Eye (tissue), 1 donor: ENCODE results near the gene SEMA3E.
"Not testable (repeated sequence)": the region's sequence is repeated elsewhere in the genome, so short reads cannot be mapped to it uniquely, and the experiment has no call there.

Experiments
- DNase-seq: peaks from one replicate; pipeline ENCODE4 v3.0.0-alpha.2; 2015

The SEMA3E gene

GRCh38 chr7:83447681-83448080 lies 201.3 kb downstream of the SEMA3E start:
- no peak for DNase-seq

DNA sequence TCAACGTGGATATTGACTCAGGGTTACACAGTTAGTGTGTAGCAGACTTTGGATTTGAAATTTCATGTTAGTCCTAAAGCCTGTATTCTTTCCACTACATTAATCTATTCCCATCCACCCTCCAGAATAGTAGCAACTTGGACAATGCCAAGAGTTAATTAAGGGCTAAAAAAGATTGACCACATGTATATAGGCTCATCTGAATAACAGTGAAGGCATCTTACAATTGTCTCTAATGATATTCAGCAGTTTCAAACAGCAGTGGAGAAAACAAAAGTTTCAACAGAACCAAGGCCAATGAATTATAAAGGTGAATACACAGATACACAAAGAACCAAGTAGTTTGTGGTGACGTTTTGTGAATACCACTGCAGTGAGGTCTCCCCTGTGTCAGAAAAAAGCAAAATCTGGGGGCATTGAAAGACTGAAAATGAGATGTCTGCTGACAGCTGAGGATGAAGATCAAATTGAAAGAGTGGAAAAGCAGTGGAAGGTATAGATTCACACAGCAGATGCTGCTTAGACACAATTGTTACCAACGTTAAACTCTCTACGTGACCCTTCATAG lies 202.8 kb downstream of the SEMA3E start:
- DNase-seq: no peak

- DNase-seq: no peak
Observed at GRCh38 chr7:83442911-83443310, 206.0 kb downstream of the SEMA3E start.

DNA sequence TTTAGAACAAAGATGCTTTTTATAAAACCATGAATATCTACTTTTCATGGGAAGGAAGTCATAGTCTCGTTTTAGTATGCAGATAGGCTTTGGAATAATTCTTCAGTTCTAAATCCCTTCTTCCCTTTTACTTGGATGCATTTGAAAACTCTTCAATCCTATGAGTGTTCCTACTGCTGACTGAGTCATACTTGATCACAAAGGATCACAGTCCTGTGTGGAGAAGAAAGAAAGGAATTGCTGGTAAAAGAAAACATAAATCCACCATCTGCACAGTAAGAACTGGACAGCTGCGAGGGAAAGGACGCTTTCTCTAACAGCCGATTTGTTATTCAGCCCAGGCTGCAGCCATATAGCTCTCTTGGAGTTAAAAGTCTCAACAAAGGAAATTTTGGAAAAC lies 209.9 kb downstream of the SEMA3E start:
- no peak for DNase-seq

- DNase-seq: not testable (repeated sequence)
Observed at GRCh38 chr7:83430289-83430688, 218.7 kb downstream of the SEMA3E start.

- DNase-seq: no peak
Observed at GRCh38 chr7:83429493-83429892, 219.4 kb downstream of the SEMA3E start.

DNA sequence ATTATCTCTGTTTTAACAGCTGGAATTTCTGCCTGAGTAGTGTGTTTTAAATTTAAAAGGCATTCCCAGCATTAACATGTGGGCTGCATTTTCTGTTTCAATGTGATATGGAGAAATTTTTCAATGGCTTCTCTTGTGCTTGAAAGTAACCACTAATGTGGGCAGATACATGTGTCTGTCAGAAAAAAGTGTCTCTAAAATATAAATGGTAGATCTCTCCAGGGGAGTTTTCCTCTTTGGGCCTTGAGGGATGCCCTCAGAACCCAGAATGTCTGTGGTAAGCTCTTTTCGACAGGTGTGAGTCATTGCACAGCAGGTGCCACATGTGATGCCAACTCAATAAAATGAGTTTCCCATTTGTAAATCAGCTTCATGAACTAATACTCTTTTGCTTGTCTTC lies 221.1 kb downstream of the SEMA3E start:
- DNase-seq: peak; percentile 63

GRCh38 chr7:83426325-83426724 lies 222.6 kb downstream of the SEMA3E start:
- no peak for DNase-seq

GRCh38 chr7:83419013-83419412 lies 229.9 kb downstream of the SEMA3E start:
- no peak for DNase-seq

DNA sequence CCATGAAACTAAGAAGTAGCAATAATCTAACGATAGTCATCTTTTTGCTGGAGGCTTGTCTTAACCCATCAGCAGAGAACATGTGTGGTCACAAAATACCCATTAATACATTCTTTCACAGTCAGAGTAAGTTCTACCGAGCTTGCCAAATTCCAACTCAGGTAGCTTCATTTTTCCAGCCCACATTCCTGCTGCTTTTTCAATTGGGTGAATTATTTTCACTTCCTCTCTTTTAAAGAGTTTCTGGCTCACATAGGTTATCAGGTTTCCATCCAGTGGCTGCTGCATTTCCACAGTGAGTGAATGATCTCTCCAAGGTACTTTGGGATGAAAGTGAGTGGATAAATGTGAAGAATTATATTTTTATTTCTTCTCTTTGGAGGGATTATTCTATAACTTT lies 233.1 kb downstream of the SEMA3E start:
- no peak for DNase-seq

- no peak for DNase-seq
Observed at GRCh38 chr7:83414947-83415346, 234.0 kb downstream of the SEMA3E start.

DNA sequence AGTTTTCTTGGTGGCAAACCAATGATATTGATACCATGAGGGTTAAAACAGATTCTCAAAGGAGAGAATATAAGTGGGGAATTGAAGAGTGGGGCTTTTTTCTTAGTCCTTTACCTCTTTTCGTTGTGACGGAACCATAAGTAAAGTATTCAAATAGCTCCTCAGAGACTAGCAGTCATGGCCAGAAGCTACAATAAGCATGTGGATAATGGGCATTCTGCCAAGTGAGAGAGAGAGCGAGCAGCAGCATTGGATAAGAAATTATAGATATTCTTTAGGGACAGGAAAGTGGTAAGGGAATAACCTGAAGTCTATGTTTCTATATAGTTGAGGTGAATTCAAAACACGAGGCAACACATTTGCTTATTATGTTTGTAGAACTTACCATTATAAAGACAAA lies 235.1 kb downstream of the SEMA3E start:
- peak; percentile 63 for DNase-seq

DNA sequence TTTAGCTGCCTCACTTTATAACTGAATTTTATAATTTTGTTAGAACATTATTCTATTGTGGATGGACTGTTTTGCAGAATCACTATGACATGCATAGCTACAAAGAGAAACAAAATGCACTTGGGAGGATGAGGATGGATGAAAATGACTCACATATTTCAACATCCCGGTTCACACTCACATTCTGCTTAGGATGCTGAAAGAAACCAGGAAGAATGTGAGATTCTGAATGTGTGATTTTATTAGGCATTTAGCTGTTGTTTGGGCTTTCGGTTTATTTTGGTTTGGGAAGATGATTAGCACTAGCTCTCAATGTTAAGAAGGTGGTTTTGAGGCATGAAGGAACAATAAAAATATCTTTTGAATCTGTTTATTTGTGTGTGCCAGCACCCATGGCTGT lies 235.5 kb downstream of the SEMA3E start:
- DNase-seq: no peak

GRCh38 chr7:83410989-83411591 lies 237.8 kb downstream of the SEMA3E start:
- DNase-seq: peak; percentile 81

GRCh38 chr7:83394776-83395175 lies 254.2 kb downstream of the SEMA3E start:
- no peak for DNase-seq

DNA sequence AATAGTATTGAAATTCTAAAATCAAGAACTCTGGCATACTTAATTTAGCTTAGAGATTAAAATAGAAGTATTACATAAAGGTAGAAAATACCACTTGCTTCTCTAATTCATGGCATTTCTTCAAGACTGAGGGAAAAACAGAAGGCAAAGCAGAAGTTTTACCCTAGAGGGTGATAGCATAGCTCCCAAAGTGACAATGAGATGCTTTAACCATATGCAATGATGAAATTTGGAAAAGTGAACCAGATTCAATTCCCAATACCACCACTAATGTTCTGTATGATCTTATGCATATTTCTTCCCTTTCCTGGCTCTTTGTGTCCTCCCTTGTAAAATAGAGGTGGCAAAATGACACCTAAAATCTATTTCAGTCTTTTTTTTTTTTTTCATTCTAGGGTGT lies 260.5 kb downstream of the SEMA3E start:
- no peak for DNase-seq

DNA sequence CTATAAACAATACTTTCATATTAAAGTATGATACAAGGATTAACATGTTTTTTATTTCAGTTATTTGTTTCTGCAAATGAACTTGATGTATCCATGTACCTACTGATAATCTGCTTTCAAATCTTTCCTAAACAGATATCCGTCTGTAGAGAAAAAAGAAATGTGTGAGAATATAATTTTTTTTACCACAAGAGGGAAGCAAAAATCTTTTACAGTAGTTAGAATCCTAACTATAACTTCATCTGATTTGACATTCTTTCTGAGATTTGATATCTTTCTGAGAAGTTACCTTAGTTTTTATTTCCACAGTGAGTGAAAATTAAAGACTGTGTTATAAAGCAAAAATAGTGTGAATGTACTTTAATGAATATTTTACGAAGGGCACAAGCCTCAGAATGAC lies 282.3 kb downstream of the SEMA3E start:
- peak; percentile 30 for DNase-seq

GRCh38 chr7:83365746-83366145 lies 283.2 kb downstream of the SEMA3E start:
- no peak for DNase-seq

DNA sequence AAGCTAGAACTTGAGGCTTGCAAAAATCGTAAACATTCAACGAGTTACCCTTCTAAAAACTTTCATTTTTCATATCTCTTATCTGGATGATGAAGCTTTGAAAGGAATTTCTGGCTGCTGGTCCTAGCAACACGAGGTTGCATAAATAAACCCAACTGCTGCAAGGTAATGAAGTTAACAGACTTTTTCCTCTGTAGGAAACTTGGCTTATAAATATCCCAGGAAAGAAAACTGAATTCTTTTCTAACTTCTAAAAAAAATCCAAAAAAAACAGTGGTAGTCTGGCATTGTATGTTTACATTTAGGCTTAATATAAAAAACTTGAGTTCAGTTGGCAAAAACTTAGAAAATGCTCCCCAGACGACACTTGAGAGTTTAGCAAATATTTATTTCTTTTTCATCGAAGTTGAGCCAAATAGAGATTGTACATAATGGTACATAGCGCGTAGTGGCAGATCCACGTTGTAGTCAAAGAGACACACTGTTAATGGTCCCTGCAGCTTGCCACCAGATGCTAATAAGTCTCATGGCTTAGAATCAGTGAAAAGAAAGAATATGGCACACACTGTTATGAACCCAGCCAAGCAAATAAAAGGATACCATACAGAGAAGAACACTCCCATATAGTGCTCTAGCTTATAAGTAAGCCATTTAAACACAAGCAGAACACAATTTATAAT lies 285.9 kb downstream of the SEMA3E start:
- DNase-seq: peak; percentile 67

DNA sequence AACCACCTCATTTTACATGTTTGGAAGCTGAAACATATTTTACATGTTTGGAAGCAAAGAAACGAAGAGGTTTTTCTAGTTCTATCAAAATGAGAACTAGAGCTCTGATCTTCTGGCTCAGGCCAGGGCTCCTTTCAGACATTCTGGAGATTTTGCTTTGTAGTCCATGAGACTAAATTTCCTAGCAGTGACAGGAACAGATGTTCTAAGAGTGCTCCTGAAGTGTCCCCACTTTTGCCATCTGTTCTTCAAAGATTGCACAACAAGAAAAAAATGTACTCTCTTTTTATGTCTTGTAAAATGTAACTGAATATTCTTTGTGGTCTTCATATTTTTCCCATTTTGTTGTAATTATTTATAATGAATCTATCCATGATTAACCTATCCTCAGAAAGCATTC lies 289.8 kb downstream of the SEMA3E start:
- DNase-seq: no peak

GRCh38 chr7:83355143-83355542 lies 293.8 kb downstream of the SEMA3E start:
- DNase-seq: no peak

GRCh38 chr7:83347945-83348444 lies 300.9 kb downstream of the SEMA3E start:
- DNase-seq: peak; percentile 45

GRCh38 chr7:83339907-83340306 lies 309.0 kb downstream of the SEMA3E start:
- peak; percentile 13 for DNase-seq

DNA sequence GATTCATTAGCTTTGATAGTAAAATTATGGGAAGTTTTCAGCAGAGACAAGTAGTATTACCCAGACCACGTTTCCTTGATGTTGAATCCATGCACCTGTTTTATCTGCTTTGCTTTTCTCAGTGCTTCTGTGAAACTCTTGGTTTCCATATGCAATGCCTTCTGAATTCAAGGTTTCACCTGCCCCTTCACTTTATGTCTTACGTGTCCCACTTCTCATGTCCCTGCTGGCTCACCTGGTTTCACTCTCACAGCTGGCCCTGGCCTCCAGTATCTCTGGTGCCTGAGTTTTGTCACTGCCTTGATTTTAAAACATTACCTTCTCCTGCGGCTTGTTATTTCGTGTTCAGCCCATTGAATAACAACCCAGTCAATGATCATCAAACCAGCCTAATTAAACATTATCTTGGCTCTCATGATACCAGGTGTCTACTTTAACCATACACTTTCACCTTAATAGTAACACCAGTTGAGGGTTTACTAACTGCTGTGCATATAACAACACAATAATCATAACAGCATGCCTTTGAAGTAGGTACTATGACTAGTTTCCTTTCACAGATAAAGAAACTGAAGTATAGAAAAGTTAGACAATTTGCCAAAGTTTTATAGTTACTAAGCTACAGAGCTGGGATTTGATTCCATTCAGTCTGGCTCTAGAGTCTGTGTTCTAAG lies 310.5 kb downstream of the SEMA3E start:
- DNase-seq: no peak
